Measurements from ENCODE around the gene CCDC92B.

- TF ChIP-seq CTCF (IDR thresholded peaks at IDR 0.05; ENCODE audit: poor library complexity) (no peak), EZH2 (IDR thresholded peaks at IDR 0.05; ENCODE audit: borderline replicate concordance) (no peak), EZH2phosphoT487 (IDR thresholded peaks at IDR 0.05; ENCODE audit: low read depth, severe bottlenecking, unreplicated experiment) (no peak)
Observed at GRCh38 chr17:2710803-2711607, 38.4 kb downstream of the CCDC92B start.
